ENCODE measurements around the gene PLXNA2. TPM values are rescaled to one million over a fixed set of nuclear protein-coding genes. Genes with fewer than 3 reads are reported as not detected.

PLXNA2 gene
- total RNA-seq, 2 experiments from 2014 or later: 0.13 to 0.23 TPM

DNA sequence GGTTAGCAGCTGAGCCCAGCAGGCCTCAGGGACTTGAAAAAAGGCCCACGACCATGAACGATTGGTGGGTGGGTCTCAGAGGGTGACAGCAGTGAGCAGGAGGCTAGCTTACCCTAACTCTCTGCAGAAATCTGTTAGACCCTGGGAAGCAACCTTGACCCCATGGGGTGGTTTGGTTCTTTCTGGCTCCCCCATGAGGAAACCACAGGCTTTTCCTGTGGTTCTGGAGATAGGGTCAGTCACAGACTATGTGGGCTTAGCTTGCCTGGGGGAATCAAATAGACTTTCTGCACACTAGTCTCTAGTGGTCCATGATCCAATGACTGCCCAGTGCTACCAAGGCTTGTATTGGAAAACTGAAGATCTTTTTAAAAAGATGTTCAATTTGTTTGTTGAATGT, 118.1 kb downstream of the PLXNA2 start:
- H3K4me1 Mint-ChIP-seq (ENCODE audit: low read depth): no peaks in the 10 kb centered on the region
- intact Hi-C loops (cut with micrococcal nuclease): no loop called here
- H3K36me3 Mint-ChIP-seq (ENCODE audit: low read depth): no peaks in the 10 kb centered on the region
- H3K27ac Mint-ChIP-seq: no peak overlapping the region
- CTCF ChIA-PET: interaction anchor here (0.9 to 1.0 kb wide), 2 partner anchors 14 to 119 kb away, joined by 3 to 5 read pairs; no protein-coding TSS in a partner anchor
- no peak for TF ChIP-seq CTCF (IDR thresholded peaks at IDR 0.05)
- ATAC-seq (no peak), DNase-seq (no peak)
- H3K27me3 Mint-ChIP-seq: peaks cover 8% of the 10 kb centered on the region
- no peaks in the 10 kb centered on the region for H3K9me3 Mint-ChIP-seq
- POLR2A ChIA-PET: no interaction called here
- H3K4me3 Mint-ChIP-seq: no peak overlapping the region

DNA sequence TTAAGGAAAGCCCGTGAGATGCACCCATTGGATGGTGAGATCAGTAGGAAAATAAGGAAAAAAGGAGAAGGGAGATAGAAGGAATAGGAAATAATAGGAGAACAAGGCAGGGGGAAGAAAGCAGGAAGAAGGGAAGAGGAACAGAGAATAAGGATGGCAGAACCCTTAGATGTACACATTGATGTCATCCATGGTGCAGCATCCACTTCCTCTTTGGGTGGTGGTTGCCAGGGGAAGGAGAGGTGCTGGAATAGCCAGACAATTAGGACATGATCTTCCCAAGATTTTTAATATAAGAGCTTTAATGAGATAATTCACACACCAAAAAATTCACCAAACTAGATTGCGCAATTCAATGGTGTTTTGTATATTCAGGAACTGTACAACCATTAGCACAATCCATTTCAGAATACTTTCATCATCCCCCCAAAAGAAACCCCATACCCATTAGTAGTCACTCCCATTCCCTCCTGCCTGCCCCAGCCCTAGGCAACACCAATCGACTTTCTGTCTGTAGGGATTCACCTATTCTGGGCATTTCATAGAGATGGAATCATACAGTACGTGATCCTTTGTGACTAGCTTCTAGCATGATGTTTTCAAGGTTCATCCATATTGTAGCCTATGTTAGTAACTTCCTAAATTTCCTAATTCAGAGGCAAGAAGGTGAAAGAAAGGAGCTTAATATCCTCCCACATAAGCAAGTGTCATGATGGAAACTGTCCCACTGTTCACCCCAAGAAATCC, 121.4 kb downstream of the PLXNA2 start:
- TF ChIP-seq CTCF (IDR thresholded peaks at IDR 0.05): no peak
- POLR2A ChIA-PET: no interaction called here
- CTCF ChIA-PET: interaction anchor here (0.6 to 3.7 kb wide), 3 partner anchors 10 to 319 kb away, joined by 3 to 17 read pairs (median 3); no protein-coding TSS in a partner anchor
- DNase-seq (no peak), ATAC-seq (no peak)
- Mint-ChIP-seq H3K27me3 (no peaks in the 10 kb centered on the region), H3K4me3 (no peak overlapping the region), H3K27ac (no peak overlapping the region), H3K36me3 (ENCODE audit: low read depth) (no peaks in the 10 kb centered on the region), H3K9me3 (no peaks in the 10 kb centered on the region), H3K4me1 (ENCODE audit: low read depth) (no peaks in the 10 kb centered on the region)
- intact Hi-C loops (cut with micrococcal nuclease): no loop called here

DNA sequence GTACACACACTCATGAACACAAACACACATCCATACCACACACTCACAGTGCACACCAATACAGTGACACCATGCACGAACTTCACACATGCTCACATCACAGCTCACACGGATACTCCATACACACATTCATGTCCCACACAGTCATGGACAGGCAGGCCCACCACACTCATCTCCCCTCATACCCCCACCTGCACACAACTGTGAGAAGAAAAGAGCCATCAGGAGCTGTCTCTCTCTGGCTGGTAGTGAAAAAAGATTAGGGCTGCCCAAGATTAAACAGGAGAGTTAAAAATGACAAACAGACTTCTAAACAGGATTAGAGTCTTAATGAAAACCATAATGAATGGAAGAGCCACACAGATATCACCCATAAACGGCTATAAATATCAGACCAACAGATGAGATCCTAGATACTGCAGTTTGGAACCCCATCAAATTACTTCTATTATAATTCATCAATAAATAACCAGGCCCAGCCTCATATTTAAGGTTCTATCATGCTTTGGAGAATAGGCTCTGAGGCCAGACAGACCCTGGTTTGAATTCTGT, 122.3 kb downstream of the PLXNA2 start:
- Mint-ChIP-seq H3K9me3 (no peaks in the 10 kb centered on the region), H3K4me1 (ENCODE audit: low read depth) (no peaks in the 10 kb centered on the region), H3K27ac (no peak overlapping the region), H3K36me3 (ENCODE audit: low read depth) (no peaks in the 10 kb centered on the region), H3K27me3 (no peaks in the 10 kb centered on the region), H3K4me3 (no peak overlapping the region)
- ATAC-seq: no peak
- TF ChIP-seq CTCF (IDR thresholded peaks at IDR 0.05): no peak
- ChIA-PET POLR2A (no interaction called here), CTCF (interaction anchor here (3.7 kb wide), 1 partner anchor 10 kb away, joined by 17 read pairs; no protein-coding TSS in a partner anchor)
- no peak for DNase-seq
- intact Hi-C loops (cut with micrococcal nuclease): no loop called here

GRCh38 chr1:208120431-208120790, 123.8 kb downstream of the PLXNA2 start:
- Mint-ChIP-seq H3K4me1 (ENCODE audit: low read depth) (no peaks in the 10 kb centered on the region), H3K36me3 (ENCODE audit: low read depth) (no peaks in the 10 kb centered on the region), H3K27ac (no peak overlapping the region), H3K9me3 (no peaks in the 10 kb centered on the region), H3K4me3 (no peak overlapping the region), H3K27me3 (no peaks in the 10 kb centered on the region)
- intact Hi-C loops (cut with micrococcal nuclease): no loop called here
- no peak for ATAC-seq
- no peak for TF ChIP-seq CTCF (IDR thresholded peaks at IDR 0.05)
- ChIA-PET POLR2A (no interaction called here), CTCF (interaction anchor here (1.2 to 3.2 kb wide), 2 partner anchors 12 to 98 kb away, joined by 3 to 11 read pairs; no protein-coding TSS in a partner anchor)
- DNase-seq: no peak
